HFFc6 (cell line): ENCODE measurements around the gene LEUTX. TPM values are rescaled to one million over a fixed set of nuclear protein-coding genes. Genes with fewer than 3 reads are reported as not detected.
A peak's percentile ranks its signal among the peaks of the same experiment; 100 is the strongest.

Experiments used
- DNase-seq: peaks from one replicate; pipeline ENCODE4 v3.0.0-alpha.2; 2018
- H3K27ac Mint-ChIP-seq: 2 replicates; pipeline ENCODE4 v1.8.0; 2020; ENCODE audit warnings: mild to moderate bottlenecking, mixed read lengths
- H3K27me3 Mint-ChIP-seq: 2 replicates; pipeline ENCODE4 v1.8.0; 2021; ENCODE audit warnings: mild to moderate bottlenecking, moderate library complexity, mixed read lengths; ENCODE audit not compliant: insufficient read depth
- H3K36me3 Mint-ChIP-seq: 2 replicates; pipeline ENCODE4 v1.8.0; 2021; ENCODE audit warnings: low read depth, mixed read lengths
- H3K4me1 Mint-ChIP-seq: 2 replicates; pipeline ENCODE4 v1.8.0; 2020; ENCODE audit warnings: low read depth, mixed read lengths
- H3K4me3 Mint-ChIP-seq: 2 replicates; pipeline ENCODE4 v1.8.0; 2020; ENCODE audit warnings: mild to moderate bottlenecking, moderate library complexity, mixed read lengths
- H3K9me3 Mint-ChIP-seq: 2 replicates; pipeline ENCODE4 v1.8.0; 2020; ENCODE audit warnings: mild to moderate bottlenecking, mixed read lengths
- CTCF ChIP-seq: fragments of 200-600 bp; sonication (generic); IDR thresholded peaks from 2 replicates; pipeline ENCODE4 v1.5.0; 2021; ENCODE audit warnings: antibody characterized with exemption, mild to moderate bottlenecking
- microRNA-seq: library from miRNA; unstranded; fragments of <30 nt; microRNA quantifications from one replicate; pipeline ENCODE4, GENCODE V29; 2019
- total RNA-seq, 6 experiments: library from RNA; stranded (reverse); fragmentation: NEBNext Ultra II Directional; extraction: Animal tissue kit (Norgen Biotek cat#: 25700); gene quantifications; 2 replicates in 1 of 6; 3 replicates in 5 of 6; pipeline ENCODE4 v1.2.3, GENCODE V29; 2021

LEUTX gene
- total RNA-seq, 6 experiments from 2014 or later = not detected

- Mint-ChIP-seq H3K4me3 (peak overlapping the region; percentile 84), H3K36me3 (peaks cover 48% of the 10 kb centered on the region), H3K27ac (peak overlapping the region; percentile 68), H3K4me1 (peaks cover 27% of the 10 kb centered on the region), H3K27me3 (peaks cover 2% of the 10 kb centered on the region), H3K9me3 (no peaks in the 10 kb centered on the region)
- no peak for TF ChIP-seq CTCF
- no peak for DNase-seq
These were observed 55.7 kb downstream of the LEUTX start for GRCh38 chr19:39834287-39834841.

Small RNA genes within 50 kb of the gene (microRNA-seq; reads per million reads assigned to microRNA genes)
- gene MIR6719 = not detected

Other genes starting within 250 kb of the LEUTX start
- gene EID2B, start 246.0 kb upstream of the LEUTX start, total RNA-seq = 1 to 10 TPM; 2.2 to 3.7 (median 3.3) TPM
- 10 to 100 TPM; 18.4 to 23.4 (median 19.0) TPM for gene EID2, start 238.7 kb upstream of the LEUTX start, total RNA-seq
- gene LGALS13, start 176.3 kb upstream of the LEUTX start, total RNA-seq = not detected
- gene LGALS16, start 122.9 kb upstream of the LEUTX start, total RNA-seq = not detected
- gene LGALS14, start 74.4 kb upstream of the LEUTX start, total RNA-seq = not detected
- not detected for gene CLC, start 40.8 kb upstream of the LEUTX start, total RNA-seq
- 10 to 100 TPM in 4 of 6 experiments, 1 to 10 TPM in 2; 8.9 to 20.2 (median 12.7) TPM for gene DYRK1B, start 55.3 kb downstream of the LEUTX start, total RNA-seq
- 100 to 1,000 TPM; 167 to 234 (median 217) TPM for gene FBL, start 67.5 kb downstream of the LEUTX start, total RNA-seq
- under 1 TPM; 0.02 to 0.83 (median 0.18) TPM for gene FCGBP, start 155.8 kb downstream of the LEUTX start, total RNA-seq
- gene PSMC4, start 192.3 kb downstream of the LEUTX start, total RNA-seq = 100 to 1,000 TPM; 124 to 144 (median 133) TPM
- 1 to 10 TPM; 1.8 to 2.7 (median 2.2) TPM for gene ZNF546, start 218.2 kb downstream of the LEUTX start, total RNA-seq